ENCODE measurements around the gene LTB4R. TPM values are rescaled to one million over a fixed set of nuclear protein-coding genes. Genes with fewer than 3 reads are reported as not detected.
A peak's percentile ranks its signal among the peaks of the same experiment; 100 is the strongest.

Gene LTB4R
- total RNA-seq, 4 donors from 2014 or later: 3.7 to 19.5 (median 5.6) TPM

DNA sequence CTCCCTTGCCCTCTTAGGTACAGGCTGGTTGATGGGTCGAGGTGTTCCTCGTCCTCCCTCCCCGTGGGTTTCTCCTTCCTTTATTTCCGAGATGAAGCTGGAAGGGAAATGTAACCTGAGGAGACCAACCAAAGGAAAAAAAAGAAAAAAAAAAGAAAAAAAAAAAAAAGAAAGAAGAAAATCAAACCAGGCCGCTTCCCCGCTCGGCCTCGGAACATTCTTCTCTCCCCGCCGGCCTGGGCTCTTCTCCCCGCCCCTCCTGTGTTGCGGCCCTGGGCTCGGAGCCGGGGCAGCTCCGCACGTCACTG, 55.1 kb downstream of the LTB4R start:
- Histone ChIP-seq H3K9me3 (no peaks in the 10 kb centered on the region), H3K27me3 (no peaks in the 10 kb centered on the region), H3K4me1 (no peaks in the 10 kb centered on the region), H3K36me3 (no peaks in the 10 kb centered on the region), H3K27ac (peak overlapping the region; percentile 94 to 99), H3K4me3 (peak overlapping the region; percentile 69 to 81)
- intact Hi-C loops (cut with DNase I; ENCODE audit: low total_unique reads): loop anchor here (5.0 kb wide), 1 partner anchor 66 kb away; no protein-coding TSS in a partner anchor
- no peak for DNase-seq
- TF ChIP-seq, protein P1, sequence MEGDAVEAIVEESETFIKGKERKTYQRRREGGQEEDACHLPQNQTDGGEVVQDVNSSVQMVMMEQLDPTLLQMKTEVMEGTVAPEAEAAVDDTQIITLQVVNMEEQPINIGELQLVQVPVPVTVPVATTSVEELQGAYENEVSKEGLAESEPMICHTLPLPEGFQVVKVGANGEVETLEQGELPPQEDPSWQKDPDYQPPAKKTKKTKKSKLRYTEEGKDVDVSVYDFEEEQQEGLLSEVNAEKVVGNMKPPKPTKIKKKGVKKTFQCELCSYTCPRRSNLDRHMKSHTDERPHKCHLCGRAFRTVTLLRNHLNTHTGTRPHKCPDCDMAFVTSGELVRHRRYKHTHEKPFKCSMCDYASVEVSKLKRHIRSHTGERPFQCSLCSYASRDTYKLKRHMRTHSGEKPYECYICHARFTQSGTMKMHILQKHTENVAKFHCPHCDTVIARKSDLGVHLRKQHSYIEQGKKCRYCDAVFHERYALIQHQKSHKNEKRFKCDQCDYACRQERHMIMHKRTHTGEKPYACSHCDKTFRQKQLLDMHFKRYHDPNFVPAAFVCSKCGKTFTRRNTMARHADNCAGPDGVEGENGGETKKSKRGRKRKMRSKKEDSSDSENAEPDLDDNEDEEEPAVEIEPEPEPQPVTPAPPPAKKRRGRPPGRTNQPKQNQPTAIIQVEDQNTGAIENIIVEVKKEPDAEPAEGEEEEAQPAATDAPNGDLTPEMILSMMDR (IDR thresholded peaks at IDR 0.05): no peak
- no peak for TF ChIP-seq POLR2A (IDR thresholded peaks at IDR 0.05)

DNA sequence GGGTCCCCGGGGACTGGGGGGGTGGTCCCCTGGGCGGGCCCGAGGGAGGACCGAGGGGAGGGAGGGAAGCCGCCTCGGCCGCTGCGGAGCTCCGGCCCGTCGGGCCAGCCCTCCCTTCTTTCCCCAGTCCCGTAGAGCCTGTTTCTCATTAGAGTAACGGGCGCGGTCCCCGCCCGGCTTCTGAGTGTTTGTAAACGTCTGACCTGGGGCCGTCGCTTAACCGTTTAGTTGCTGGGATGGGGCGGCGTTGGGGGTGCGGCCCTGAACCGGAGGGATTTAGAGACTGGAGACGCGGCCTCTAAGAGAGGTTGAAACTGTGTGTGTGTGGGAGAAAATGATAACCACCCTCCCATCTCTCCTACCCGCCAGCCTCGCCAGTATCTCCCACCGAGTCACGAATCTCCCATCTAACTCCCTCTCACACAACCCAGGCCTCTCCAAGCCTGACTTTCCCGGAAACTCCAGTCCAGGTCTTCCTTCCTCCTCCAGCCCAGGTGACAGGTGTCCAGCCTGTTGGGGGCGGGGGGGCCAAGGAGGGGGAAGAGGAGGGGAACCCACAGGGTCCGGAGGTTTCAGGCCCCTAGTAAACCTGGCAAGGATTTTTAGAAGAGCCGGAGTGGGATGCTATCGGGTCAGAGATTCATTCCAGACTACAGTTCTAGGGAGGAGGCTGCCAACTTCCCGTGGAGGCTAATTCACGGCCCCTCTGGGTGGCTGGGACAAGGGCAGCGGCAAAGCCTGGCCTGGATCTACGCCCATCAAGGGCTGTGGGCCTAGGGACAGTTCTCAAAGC, 55.6 kb downstream of the LTB4R start:
- H3K9me3 ChIP-seq: no peaks in the 10 kb centered on the region
- H3K27ac ChIP-seq: peak overlapping the region; percentile 94 to 99
- DNase-seq: peak; percentile 92 to 96
- no peaks in the 10 kb centered on the region for H3K36me3 ChIP-seq
- no peaks in the 10 kb centered on the region for H3K4me1 ChIP-seq
- peak overlapping the region; percentile 69 to 81 for H3K4me3 ChIP-seq
- TF ChIP-seq POLR2A (IDR thresholded peaks at IDR 0.05): peak; percentile 82 to 83
- TF ChIP-seq, protein P1 (IDR thresholded peaks at IDR 0.05): no peak
- intact Hi-C loops (cut with DNase I; ENCODE audit: low total_unique reads): loop anchor here (5.0 kb wide), 1 partner anchor 65 kb away; no protein-coding TSS in a partner anchor
- H3K27me3 ChIP-seq: no peaks in the 10 kb centered on the region

Small RNAs within 50 kb of the gene (small RNA-seq; reads per million reads assigned to genes)
- gene RF00026: not detected

Other genes starting within 250 kb of the LTB4R start
- gene CPNE6, start 239.9 kb upstream of the LTB4R start, total RNA-seq: under 1 TPM in 1 of 4 donors, not detected in 3; 0.76 TPM
- 10 to 100 TPM in 3 of 4 donors, not detected in 1; 13.1 to 19.4 (median 15.1) TPM for gene PCK2, start 217.2 kb upstream of the LTB4R start, total RNA-seq
- 10 to 100 TPM; 42.9 to 87.4 (median 57.8) TPM for gene DCAF11, start 196.7 kb upstream of the LTB4R start, total RNA-seq
- 1 to 10 TPM in 3 of 4 donors, not detected in 1; 1.2 to 1.8 (median 1.3) TPM for gene NRL, start 196.6 kb upstream of the LTB4R start, total RNA-seq
- 1 to 10 TPM in 2 of 4 donors, under 1 TPM in 1, not detected in 1; 0.48 to 2.4 (median 1.3) TPM for gene FITM1, start 180.8 kb upstream of the LTB4R start, total RNA-seq
- 100 to 1,000 TPM in 2 of 4 donors, 10 to 100 TPM in 2; 81.0 to 175 (median 131) TPM for gene PSME1, start 175.3 kb upstream of the LTB4R start, total RNA-seq
- gene EMC9, start 169.9 kb upstream of the LTB4R start, total RNA-seq: 10 to 100 TPM in 2 of 4 donors, 1 to 10 TPM in 1, not detected in 1; 6.2 to 21.2 (median 10.9) TPM
- gene PSME2, start 164.9 kb upstream of the LTB4R start, total RNA-seq: 100 to 1,000 TPM in 1 of 4 donors, 10 to 100 TPM in 3; 16.9 to 113 (median 25.7) TPM
- gene RNF31, start 164.0 kb upstream of the LTB4R start, total RNA-seq: 100 to 1,000 TPM in 1 of 4 donors, 10 to 100 TPM in 3; 17.7 to 106 (median 57.9) TPM
- gene IRF9, start 150.2 kb upstream of the LTB4R start, total RNA-seq: 100 to 1,000 TPM in 1 of 4 donors, 10 to 100 TPM in 3; 33.2 to 205 (median 67.2) TPM
- gene REC8, start 139.4 kb upstream of the LTB4R start, total RNA-seq: 10 to 100 TPM in 3 of 4 donors, 1 to 10 TPM in 1; 9.5 to 54.3 (median 42.1) TPM
- 10 to 100 TPM in 3 of 4 donors, 1 to 10 TPM in 1; 3.1 to 33.7 (median 29.6) TPM for gene IPO4, start 122.7 kb upstream of the LTB4R start, total RNA-seq
- 10 to 100 TPM; 31.2 to 79.8 (median 52.4) TPM for gene TM9SF1, start 116.1 kb upstream of the LTB4R start, total RNA-seq
- under 1 TPM in 1 of 4 donors, not detected in 3; 0.98 TPM for gene TSSK4, start 105.8 kb upstream of the LTB4R start, total RNA-seq
- 10 to 100 TPM in 3 of 4 donors, 1 to 10 TPM in 1; 6.8 to 53.3 (median 33.9) TPM for gene CHMP4A, start 98.0 kb upstream of the LTB4R start, total RNA-seq
- gene MDP1, start 95.4 kb upstream of the LTB4R start, total RNA-seq: 100 to 1,000 TPM in 1 of 4 donors, 10 to 100 TPM in 2, 1 to 10 TPM in 1; 5.6 to 137 (median 24.2) TPM
- 1,000 to 10,000 TPM in 1 of 4 donors, 100 to 1,000 TPM in 2, 10 to 100 TPM in 1; 61.2 to 1,004 (median 192) TPM for gene NEDD8, start 79.1 kb upstream of the LTB4R start, total RNA-seq
- gene GMPR2, start 78.6 kb upstream of the LTB4R start, total RNA-seq: 10 to 100 TPM; 38.9 to 60.9 (median 48.8) TPM
- gene TINF2, start 68.9 kb upstream of the LTB4R start, total RNA-seq: 100 to 1,000 TPM in 1 of 4 donors, 10 to 100 TPM in 3; 41.0 to 123 (median 66.8) TPM
- 1 to 10 TPM in 2 of 4 donors, not detected in 2; 1.6 to 3.2 TPM for gene TGM1, start 48.3 kb upstream of the LTB4R start, total RNA-seq
- gene RABGGTA, start 39.9 kb upstream of the LTB4R start, total RNA-seq: 10 to 100 TPM in 3 of 4 donors, 1 to 10 TPM in 1; 9.2 to 67.9 (median 23.2) TPM
- gene DHRS1, start 11.7 kb upstream of the LTB4R start, total RNA-seq: 10 to 100 TPM; 17.0 to 52.4 (median 37.7) TPM
- 10 to 100 TPM in 3 of 4 donors, 1 to 10 TPM in 1; 5.0 to 23.5 (median 22.5) TPM for gene NOP9, start 11.7 kb upstream of the LTB4R start, total RNA-seq
- 10 to 100 TPM in 2 of 4 donors, 1 to 10 TPM in 2; 1.3 to 25.5 (median 14.1) TPM for gene CIDEB, start 3.5 kb upstream of the LTB4R start, total RNA-seq
- gene LTB4R2, start 1.4 kb upstream of the LTB4R start, total RNA-seq: 1 to 10 TPM in 3 of 4 donors, not detected in 1; 1.0 to 7.1 (median 5.6) TPM
- gene ADCY4, start 23.6 kb downstream of the LTB4R start, total RNA-seq: 100 to 1,000 TPM in 2 of 4 donors, 10 to 100 TPM in 2; 22.8 to 138 (median 86.1) TPM
- gene RIPK3, start 28.5 kb downstream of the LTB4R start, total RNA-seq: 100 to 1,000 TPM in 1 of 4 donors, 1 to 10 TPM in 2, under 1 TPM in 1; 0.29 to 123 (median 6.0) TPM
- gene NFATC4, start 56.7 kb downstream of the LTB4R start, total RNA-seq: 100 to 1,000 TPM in 1 of 4 donors, 10 to 100 TPM in 3; 25.6 to 187 (median 86.4) TPM
- gene NYNRIN, start 87.5 kb downstream of the LTB4R start, total RNA-seq: 10 to 100 TPM in 3 of 4 donors, 1 to 10 TPM in 1; 4.9 to 51.1 (median 27.3) TPM
- gene CBLN3, start 118.2 kb downstream of the LTB4R start, total RNA-seq: 1 to 10 TPM in 3 of 4 donors, not detected in 1; 1.3 to 3.3 (median 3.2) TPM
- 10 to 100 TPM; 16.5 to 88.6 (median 66.1) TPM for gene KHNYN, start 118.5 kb downstream of the LTB4R start, total RNA-seq
- 10 to 100 TPM; 12.8 to 87.5 (median 33.0) TPM for gene SDR39U1, start 131.3 kb downstream of the LTB4R start, total RNA-seq
- not detected for gene CMA1, start 196.8 kb downstream of the LTB4R start, total RNA-seq